SU-DHL-6 (cell line): ENCODE data around the gene LRRFIP1.
"Not testable (repeated sequence)": the region's sequence is repeated elsewhere in the genome, so short reads cannot be mapped to it uniquely, and the experiment has no call there.

Experiments used
- H2AFZ ChIP-seq: fragments of 200-600 bp; sonication (generic); 2 replicates; pipeline ENCODE4 v1.6.1; 2014; ENCODE audit warnings: low read depth, mild to moderate bottlenecking, moderate library complexity, mixed read lengths, antibody characterized with exemption, low read length; ENCODE audit not compliant: severe bottlenecking
- H3F3A ChIP-seq: fragments of 200-600 bp; shearing (Covaris generic); 2 replicates; pipeline ENCODE4 v1.6.0; 2016; ENCODE audit warnings: antibody characterized with exemption, mild to moderate bottlenecking; ENCODE audit not compliant: insufficient read depth
- H3K27ac ChIP-seq: fragments of 200-600 bp; sonication (generic); 2 replicates; pipeline ENCODE4 v1.5.1; 2016; ENCODE audit warnings: low read depth, mild to moderate bottlenecking, low read length, moderate library complexity, mixed read lengths
- H3K27me3 ChIP-seq: fragments of 200-600 bp; sonication (generic), shearing (Covaris generic); 2 replicates; pipeline ENCODE4 v1.6.0; 2014; ENCODE audit warnings: mild to moderate bottlenecking, low read length
- H3K36me3 ChIP-seq: fragments of 200-600 bp; sonication (generic); 2 replicates; pipeline ENCODE4 v1.6.1; 2014; ENCODE audit warnings: mild to moderate bottlenecking, low read length, mixed read lengths
- H3K4me2 ChIP-seq: fragments of 300-600, 200-600 bp; shearing (Covaris generic), sonication (generic); 2 replicates; pipeline ENCODE4 v1.6.0; 2014; ENCODE audit warnings: low read length, low read depth, mild to moderate bottlenecking; ENCODE audit not compliant: poor library complexity, severe bottlenecking
- H3K4me3 ChIP-seq: fragments of 200-600 bp; sonication (generic); 2 replicates; pipeline ENCODE4 v1.5.1; 2014; ENCODE audit warnings: antibody characterized with exemption, low read length, mild to moderate bottlenecking, mixed read lengths; ENCODE audit not compliant: insufficient read depth, poor library complexity, severe bottlenecking
- H3K79me2 ChIP-seq: fragments of 200-600 bp; sonication (generic); 2 replicates; pipeline ENCODE4 v1.6.1; 2014; ENCODE audit warnings: mild to moderate bottlenecking, low read length, moderate library complexity; ENCODE audit not compliant: insufficient read depth
- H3K9ac ChIP-seq: fragments of 200-600 bp; sonication (generic); 2 replicates; pipeline ENCODE4 v1.7.0; 2014; ENCODE audit warnings: mild to moderate bottlenecking, low read length
- H3K9me2 ChIP-seq: fragments of 200-600 bp; sonication (generic); replicated peaks from 2 replicates; pipeline ENCODE4 v1.6.1; 2014; ENCODE audit warnings: low read length; ENCODE audit not compliant: insufficient read depth
- H3K9me3 ChIP-seq: fragments of 200-600 bp; sonication (generic); 2 replicates; pipeline ENCODE4 v1.6.1; 2014; ENCODE audit warnings: low read length, mixed read lengths; ENCODE audit not compliant: insufficient read depth
- H4K20me1 ChIP-seq: fragments of 200-600 bp; sonication (generic); 2 replicates; pipeline ENCODE4 v1.6.1; 2014; ENCODE audit warnings: low read depth, mild to moderate bottlenecking, antibody characterized with exemption, low read length, moderate library complexity, mixed read lengths
- CTCF ChIP-seq: fragments of 200-600 bp; sonication (generic); IDR thresholded peaks from one replicate; pipeline ENCODE4 v1.5.1; 2017; ENCODE audit warnings: antibody characterized with exemption, mild to moderate bottlenecking, low read length, moderate library complexity; ENCODE audit not compliant: insufficient read depth, poor library complexity, severe bottlenecking
- EZH2phosphoT487 ChIP-seq: fragments of 200-600 bp; sonication (generic), shearing (Covaris generic); conservative IDR thresholded peaks from 2 replicates; pipeline ENCODE4 v1.6.1; 2018; ENCODE audit warnings: mild to moderate bottlenecking, antibody characterized with exemption, low read length, moderate library complexity, mixed read lengths

The LRRFIP1 gene

DNA sequence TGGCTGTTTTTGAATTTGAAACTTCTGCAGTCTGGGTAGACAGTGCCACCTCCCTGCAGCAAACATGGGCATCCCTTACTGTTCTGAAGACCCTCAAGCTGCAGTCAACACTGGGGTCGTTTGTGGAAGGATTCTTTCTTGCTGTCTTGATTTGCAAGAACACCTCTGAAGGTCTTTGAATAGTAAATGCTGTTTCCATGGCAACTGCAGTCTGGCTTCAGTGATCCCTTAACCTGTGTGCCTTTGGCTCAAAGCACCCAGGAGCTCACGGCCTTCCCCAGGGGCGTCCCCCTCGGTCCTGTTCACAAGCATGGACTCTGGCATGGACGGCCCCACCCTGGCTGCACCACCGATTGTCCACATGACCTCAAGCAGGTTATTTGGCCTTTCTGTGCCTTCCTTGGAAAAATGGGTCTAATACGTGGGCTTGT lies 38.3 kb downstream of the LRRFIP1 start:
- no peak overlapping the region for H3K9ac ChIP-seq
- no peak overlapping the region for H3K4me2 ChIP-seq
- H3K9me3 ChIP-seq: no peaks in the 10 kb centered on the region
- 0 out of 2 replicates have a peak, but pooled peaks cover 3% of the 10 kb centered on the region for H3F3A ChIP-seq
- no peak overlapping the region for H3K4me3 ChIP-seq
- H2AFZ ChIP-seq: no peak overlapping the region
- H4K20me1 ChIP-seq: no peaks in the 10 kb centered on the region
- no peaks in the 10 kb centered on the region for H3K9me2 ChIP-seq
- no peaks in the 10 kb centered on the region for H3K79me2 ChIP-seq
- no peak for TF ChIP-seq CTCF
- TF ChIP-seq EZH2phosphoT487: no peak
- H3K36me3 ChIP-seq: no peaks in the 10 kb centered on the region
- no peaks in the 10 kb centered on the region for H3K27me3 ChIP-seq
- H3K27ac ChIP-seq: no peak overlapping the region

GRCh38 chr2:237666606-237667005 lies 39.2 kb downstream of the LRRFIP1 start:
- no peaks in the 10 kb centered on the region for H3K9me3 ChIP-seq
- H3K27me3 ChIP-seq: no peaks in the 10 kb centered on the region
- no peak overlapping the region for H3K4me2 ChIP-seq
- peaks cover 4% of the 10 kb centered on the region; the same call in 1 of the 2 replicates for H3F3A ChIP-seq
- H3K79me2 ChIP-seq: no peaks in the 10 kb centered on the region
- no peak overlapping the region for H2AFZ ChIP-seq
- TF ChIP-seq EZH2phosphoT487: no peak
- no peak for TF ChIP-seq CTCF
- H4K20me1 ChIP-seq: no peaks in the 10 kb centered on the region
- no peak overlapping the region for H3K4me3 ChIP-seq
- no peak overlapping the region for H3K9ac ChIP-seq
- no peak overlapping the region for H3K27ac ChIP-seq
- no peaks in the 10 kb centered on the region for H3K9me2 ChIP-seq
- no peaks in the 10 kb centered on the region for H3K36me3 ChIP-seq

DNA sequence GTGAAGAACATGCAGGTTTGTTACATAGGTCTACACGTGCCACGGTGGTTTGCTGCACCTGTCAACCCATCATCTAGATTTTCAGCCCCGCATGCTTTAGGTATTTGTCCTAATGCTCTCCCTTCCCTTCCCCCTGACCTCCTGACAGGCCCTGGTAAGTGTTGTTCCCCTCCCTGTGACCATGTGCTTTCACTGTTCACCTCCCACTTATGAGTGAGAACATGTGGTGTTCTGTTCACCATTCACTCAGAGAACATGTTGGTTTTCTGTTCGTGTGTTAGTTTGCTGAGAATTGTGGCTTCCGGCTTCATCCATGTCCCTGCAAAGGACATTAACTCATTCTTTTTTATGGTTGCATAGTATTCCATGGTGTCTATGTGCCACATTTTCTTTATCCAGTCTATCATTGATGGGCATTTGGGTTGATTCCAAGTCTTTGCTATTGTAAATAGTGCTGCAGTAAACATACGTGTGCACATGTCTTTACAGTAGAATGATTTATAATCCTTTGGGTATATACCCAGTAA lies 39.7 kb downstream of the LRRFIP1 start:
- not testable (repeated sequence) for H3K9me3 ChIP-seq, H3K4me2 ChIP-seq, H3F3A ChIP-seq, H4K20me1 ChIP-seq, H3K27ac ChIP-seq, H2AFZ ChIP-seq, H3K36me3 ChIP-seq, H3K4me3 ChIP-seq, H3K27me3 ChIP-seq, H3K79me2 ChIP-seq, H3K9me2 ChIP-seq, H3K9ac ChIP-seq

GRCh38 chr2:237667893-237668292 lies 40.5 kb downstream of the LRRFIP1 start:
- H3K27ac ChIP-seq: no peak overlapping the region

More at GRCh38 chr2:237667893-237668292, 40.5 kb downstream of the LRRFIP1 start:
- Histone ChIP-seq H3K79me2 (no peaks in the 10 kb centered on the region), H4K20me1 (no peaks in the 10 kb centered on the region), H3K36me3 (no peaks in the 10 kb centered on the region), H3K9ac (no peak overlapping the region), H3K4me3 (no peak overlapping the region), H2AFZ (no peak overlapping the region), H3K9me3 (no peaks in the 10 kb centered on the region), H3K27me3 (no peaks in the 10 kb centered on the region), H3K4me2 (no peak overlapping the region), H3K9me2 (no peaks in the 10 kb centered on the region), H3F3A (peaks cover 10% of the 10 kb centered on the region; the same call in 1 of the 2 replicates)
- TF ChIP-seq EZH2phosphoT487 (no peak), CTCF (no peak)
